GM21737 (cell line): ENCODE results near the gene ZNF674.

Experiments used
- ATAC-seq: cut with Tn5 transposase; IDR thresholded peaks from one replicate; pipeline ENCODE4 v1.9.1; 2021; ENCODE audit warnings: mild to moderate bottlenecking, moderate library complexity; ENCODE audit not compliant: unreplicated experiment

The ZNF674 gene

DNA sequence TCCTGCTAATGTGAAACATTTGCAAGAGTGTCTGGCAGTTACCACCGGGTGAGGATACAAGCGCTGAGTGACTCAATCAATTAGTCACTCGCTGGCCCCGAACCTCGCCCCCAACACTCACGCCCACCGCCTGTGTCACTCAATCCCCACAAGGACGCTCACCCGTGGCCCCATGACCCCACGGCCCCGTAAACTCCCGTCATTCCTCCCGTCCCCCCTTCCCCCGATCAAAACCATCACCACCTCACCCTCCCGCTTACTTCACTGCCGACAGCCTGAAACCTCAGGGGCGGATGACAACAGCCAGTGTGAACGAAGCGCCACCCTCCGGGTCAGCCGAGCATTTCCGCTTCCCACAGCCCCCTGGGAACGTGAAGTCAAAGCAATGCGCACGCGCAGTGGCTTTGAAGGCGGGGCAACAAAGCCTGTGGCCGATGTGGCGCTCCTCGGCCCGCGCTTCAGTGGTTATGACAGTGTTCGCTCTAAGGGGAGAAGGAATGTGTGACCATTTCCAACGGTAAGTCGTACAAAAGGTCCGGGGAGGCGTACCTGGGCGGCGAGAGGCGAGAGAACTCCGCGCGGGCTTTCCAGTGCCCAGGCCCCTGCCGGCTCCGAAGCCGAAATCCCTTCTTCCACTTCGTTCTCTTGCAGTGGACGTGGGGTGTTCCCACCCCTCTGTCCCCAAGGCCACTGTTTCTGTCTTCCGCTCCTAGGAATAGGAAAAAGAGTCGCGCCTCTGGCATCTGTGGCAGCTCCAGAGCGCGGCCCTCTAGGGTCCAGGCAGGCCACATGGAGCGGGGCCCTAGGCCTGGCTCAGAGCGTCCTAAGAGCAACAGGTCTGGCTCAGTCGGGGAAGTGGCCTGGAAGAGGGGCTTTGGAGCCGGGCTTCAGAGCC is at the start of gene ZNF674:
ZNF674 (minus strand) TSS at position 311 of the 895 bp plus-strand sequence. CDS start 3,334 bp downstream, outside the sequence.
- peak; percentile 89 for ATAC-seq

GRCh38 chrX:46589977-46590723 is 44.9 kb upstream of the ZNF674 start:
- no peak for ATAC-seq

DNA sequence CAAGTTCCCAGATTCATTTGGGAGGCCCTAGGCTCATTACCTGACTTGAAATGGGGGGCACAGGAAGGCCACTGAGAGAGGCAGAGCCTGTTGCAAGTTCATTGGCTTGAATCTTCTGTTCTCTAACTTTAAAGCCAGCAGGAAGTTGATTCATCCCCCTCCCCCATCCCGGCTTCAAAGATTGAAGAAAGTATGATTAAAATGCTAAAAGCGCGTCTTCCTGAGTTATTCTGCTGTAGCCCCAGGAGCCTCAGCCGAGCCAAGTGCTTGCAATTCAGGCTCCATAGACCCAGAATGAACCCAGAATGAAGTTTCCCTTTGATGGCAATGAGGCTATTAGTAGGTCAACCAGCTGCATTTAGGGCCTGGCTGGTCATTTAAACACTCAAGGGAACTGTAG is 43.0 kb upstream of the ZNF674 start:
- no peak for ATAC-seq

DNA sequence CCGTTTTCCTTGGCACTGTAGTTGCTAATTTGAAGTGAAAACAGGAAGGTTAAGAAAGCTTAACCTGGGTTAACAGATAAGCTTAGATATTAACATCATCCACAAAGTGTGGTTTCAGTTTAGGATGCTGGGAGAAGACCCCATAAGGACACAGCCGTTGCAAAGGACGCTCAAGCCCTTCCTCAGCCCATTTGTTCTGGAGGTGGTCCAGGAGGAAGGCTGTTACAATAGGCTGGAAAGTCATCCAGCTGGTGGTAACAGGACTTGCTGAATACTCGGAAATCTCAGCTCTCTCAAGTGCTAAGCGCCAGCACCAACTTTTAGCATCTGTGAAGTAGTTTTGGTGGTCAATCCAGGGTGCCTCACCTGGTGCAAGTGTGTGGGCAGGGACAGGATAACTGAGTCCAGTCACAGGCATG is 42.5 kb upstream of the ZNF674 start:
- ATAC-seq, result no peak

DNA sequence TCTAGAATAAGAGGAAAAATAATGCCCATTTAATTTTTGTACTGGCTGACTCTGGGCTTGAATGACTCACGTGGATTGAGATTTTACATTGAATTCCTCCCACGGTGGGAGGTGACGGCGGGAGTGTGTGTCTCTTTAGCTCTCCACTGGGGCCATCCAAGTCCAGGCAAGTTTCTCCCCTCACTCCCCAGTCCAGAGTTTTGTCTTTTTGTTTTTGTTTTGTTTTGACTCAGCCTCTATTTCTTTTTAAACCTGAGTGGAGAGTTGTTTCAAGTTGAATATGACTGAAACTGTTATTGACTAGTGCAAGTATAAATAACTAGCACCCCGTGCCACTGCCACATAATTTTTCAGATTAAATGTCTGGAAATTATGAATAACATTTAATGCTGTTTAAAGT is 41.9 kb upstream of the ZNF674 start:
- no peak for ATAC-seq

DNA sequence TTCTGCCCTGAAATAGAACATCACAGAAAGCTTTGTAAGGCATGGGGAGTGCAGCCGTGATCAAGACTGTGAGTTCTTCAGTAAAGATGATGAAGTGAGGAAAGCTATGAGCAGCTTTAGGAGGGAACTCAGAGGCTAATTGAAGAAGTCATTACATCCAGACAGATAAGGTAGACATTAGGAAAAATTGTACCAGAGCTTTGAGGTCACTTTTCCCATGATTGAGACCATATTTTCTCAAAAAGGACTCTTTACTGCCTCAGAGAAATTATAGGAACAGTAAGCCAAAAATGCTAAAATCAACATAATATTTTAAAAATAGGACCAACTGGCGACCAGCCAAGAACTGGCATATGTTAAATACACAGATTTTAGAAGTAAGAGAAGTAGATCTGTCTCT is 39.5 kb upstream of the ZNF674 start:
- no peak for ATAC-seq

GRCh38 chrX:46582966-46583365 is 37.7 kb upstream of the ZNF674 start:
- no peak for ATAC-seq

DNA sequence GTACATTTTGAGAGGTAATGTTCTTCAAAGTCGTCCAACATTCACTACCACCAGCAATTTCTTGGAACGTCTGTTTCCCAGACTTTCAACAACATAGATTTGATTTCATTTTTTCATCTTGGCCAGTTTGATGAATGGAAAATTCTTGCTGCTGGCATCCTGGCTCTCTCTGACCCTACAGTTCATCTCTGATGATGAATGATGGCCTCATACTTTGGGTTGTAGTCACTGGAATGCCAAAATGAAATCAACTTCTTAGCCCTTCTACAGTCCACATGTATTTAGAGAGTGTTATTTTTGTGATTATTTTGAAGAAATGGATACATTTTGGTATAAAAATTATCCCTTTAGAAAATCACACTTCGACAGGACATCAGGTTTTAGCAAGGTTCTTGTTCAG is 37.1 kb upstream of the ZNF674 start:
- no peak for ATAC-seq

GRCh38 chrX:46580613-46581012 is 35.4 kb upstream of the ZNF674 start:
- no peak for ATAC-seq

- ATAC-seq, result no peak
Measured at GRCh38 chrX:46579250-46579649, 34.0 kb upstream of the ZNF674 start.

- ATAC-seq, result no peak
Measured at GRCh38 chrX:46577221-46578005, 32.2 kb upstream of the ZNF674 start.

- ATAC-seq, result no peak
Measured at GRCh38 chrX:46576458-46576857, 31.2 kb upstream of the ZNF674 start.

- no peak for ATAC-seq
Measured at GRCh38 chrX:46575991-46576392, 30.8 kb upstream of the ZNF674 start.

DNA sequence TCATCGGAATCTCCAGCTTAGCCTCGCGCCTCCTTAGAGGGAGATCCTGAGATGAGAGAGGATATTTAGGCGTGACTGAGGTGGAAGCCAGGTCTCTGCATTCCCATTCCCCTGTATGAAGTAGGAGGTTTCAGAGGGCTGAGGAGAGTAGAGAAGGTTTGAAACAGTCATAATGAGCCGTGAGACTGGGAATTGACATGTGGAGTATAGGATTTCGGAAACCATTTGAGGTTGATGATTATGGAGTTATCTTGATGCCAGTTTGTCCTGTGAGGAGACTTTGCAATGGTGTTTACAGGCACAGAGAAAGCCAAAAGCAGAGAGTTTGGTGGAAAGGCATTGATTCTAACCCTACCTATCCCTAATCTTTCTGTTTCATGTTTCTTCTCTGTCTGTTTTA is 30.4 kb upstream of the ZNF674 start:
- no peak for ATAC-seq

DNA sequence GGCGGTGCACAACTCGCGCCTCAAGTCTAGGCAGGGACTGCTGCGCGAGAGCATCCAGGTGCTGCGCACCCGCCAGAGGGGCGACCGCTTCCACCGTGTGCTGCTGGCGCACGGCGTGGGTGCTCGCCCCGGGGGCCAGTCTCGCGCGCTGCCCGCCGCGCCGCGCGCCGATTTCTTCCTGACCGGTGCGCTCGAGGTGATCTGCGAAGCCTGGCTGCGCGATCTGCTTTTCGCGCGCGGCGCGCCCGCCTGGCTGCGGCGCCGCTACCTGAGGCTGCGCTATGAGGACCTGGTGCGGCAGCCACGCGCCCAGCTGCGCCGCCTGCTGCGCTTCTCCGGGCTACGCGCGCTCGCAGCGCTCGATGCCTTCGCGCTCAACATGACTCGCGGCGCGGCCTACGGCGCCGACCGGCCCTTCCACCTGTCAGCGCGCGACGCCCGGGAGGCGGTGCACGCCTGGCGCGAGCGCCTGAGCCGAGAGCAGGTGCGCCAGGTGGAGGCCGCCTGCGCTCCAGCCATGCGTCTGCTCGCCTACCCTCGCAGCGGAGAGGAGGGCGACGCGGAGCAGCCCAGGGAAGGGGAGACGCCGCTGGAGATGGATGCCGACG is 29.7 kb upstream of the ZNF674 start:
- peak; percentile 22 for ATAC-seq

GRCh38 chrX:46573892-46574773 is 28.9 kb upstream of the ZNF674 start:
- ATAC-seq, result peak; percentile 37

GRCh38 chrX:46573331-46573891 is 28.2 kb upstream of the ZNF674 start, which contains the start of gene CHST7:
TSS of gene CHST7 (plus strand) at chrX:46573765. CDS start at chrX:46573932, 167 bp downstream.
- peak; percentile 50 for ATAC-seq

GRCh38 chrX:46572340-46572936 is 27.2 kb upstream of the ZNF674 start:
- no peak for ATAC-seq
